ENCODE measurements around the gene SEC14L2.

Gene SEC14L2

GRCh38 chr22:30416403-30416802 lies 19.6 kb downstream of the SEC14L2 start:
- no peaks in the 10 kb centered on the region for H3K27me3 ChIP-seq (replicated peaks; ENCODE audit: control insufficient read depth, insufficient read depth, low read length, poor library complexity, severe bottlenecking)
- no peak overlapping the region for H3K4me3 ChIP-seq (ENCODE audit: insufficient read depth, low read depth, low read length, poor library complexity, severe bottlenecking)
- no peak for DNase-seq
- peaks cover 13% of the 10 kb centered on the region for H3K36me3 ChIP-seq (ENCODE audit: control insufficient read depth, insufficient read depth, low read length)
- no peaks in the 10 kb centered on the region for H3K4me1 ChIP-seq (ENCODE audit: control insufficient read depth, insufficient read depth, low read length, poor library complexity, severe bottlenecking)
- H3K27ac ChIP-seq (ENCODE audit: insufficient read depth, low read length, poor library complexity, severe bottlenecking): no peak overlapping the region
- H3K9me3 ChIP-seq (ENCODE audit: control insufficient read depth, low read length): no peaks in the 10 kb centered on the region

GRCh38 chr22:30416837-30417236 lies 20.0 kb downstream of the SEC14L2 start:
- H3K4me1 ChIP-seq (ENCODE audit: control insufficient read depth, insufficient read depth, low read length, poor library complexity, severe bottlenecking): no peaks in the 10 kb centered on the region
- no peak for DNase-seq
- peaks cover 13% of the 10 kb centered on the region for H3K36me3 ChIP-seq (ENCODE audit: control insufficient read depth, insufficient read depth, low read length)
- H3K27me3 ChIP-seq (replicated peaks; ENCODE audit: control insufficient read depth, insufficient read depth, low read length, poor library complexity, severe bottlenecking): no peaks in the 10 kb centered on the region
- H3K27ac ChIP-seq (ENCODE audit: insufficient read depth, low read length, poor library complexity, severe bottlenecking): no peak overlapping the region
- H3K9me3 ChIP-seq (ENCODE audit: control insufficient read depth, low read length): no peaks in the 10 kb centered on the region
- H3K4me3 ChIP-seq (ENCODE audit: insufficient read depth, low read depth, low read length, poor library complexity, severe bottlenecking): no peak overlapping the region

GRCh38 chr22:30420347-30421125 lies 23.7 kb downstream of the SEC14L2 start:
- H3K27ac ChIP-seq (ENCODE audit: insufficient read depth, low read length, poor library complexity, severe bottlenecking): no peak overlapping the region
- H3K4me3 ChIP-seq (ENCODE audit: insufficient read depth, low read depth, low read length, poor library complexity, severe bottlenecking): no peak overlapping the region
- no peak for DNase-seq
- H3K36me3 ChIP-seq (ENCODE audit: control insufficient read depth, insufficient read depth, low read length): peaks cover 10% of the 10 kb centered on the region
- H3K27me3 ChIP-seq (replicated peaks; ENCODE audit: control insufficient read depth, insufficient read depth, low read length, poor library complexity, severe bottlenecking): no peaks in the 10 kb centered on the region
- peaks cover 28% of the 10 kb centered on the region for H3K4me1 ChIP-seq (ENCODE audit: control insufficient read depth, insufficient read depth, low read length, poor library complexity, severe bottlenecking)
- H3K9me3 ChIP-seq (ENCODE audit: control insufficient read depth, low read length): no peaks in the 10 kb centered on the region

- Histone ChIP-seq H3K4me1 (ENCODE audit: control insufficient read depth, insufficient read depth, low read length, poor library complexity, severe bottlenecking) (peaks cover 38% of the 10 kb centered on the region), H3K27me3 (replicated peaks; ENCODE audit: control insufficient read depth, insufficient read depth, low read length, poor library complexity, severe bottlenecking) (no peaks in the 10 kb centered on the region), H3K36me3 (ENCODE audit: control insufficient read depth, insufficient read depth, low read length) (peaks cover 8% of the 10 kb centered on the region), H3K27ac (ENCODE audit: insufficient read depth, low read length, poor library complexity, severe bottlenecking) (peak overlapping the region; percentile 85), H3K9me3 (ENCODE audit: control insufficient read depth, low read length) (no peaks in the 10 kb centered on the region), H3K4me3 (ENCODE audit: insufficient read depth, low read depth, low read length, poor library complexity, severe bottlenecking) (no peak overlapping the region)
- no peak for DNase-seq
Observed at GRCh38 chr22:30421695-30422480, 25.1 kb downstream of the SEC14L2 start.

GRCh38 chr22:30422481-30423300 lies 25.9 kb downstream of the SEC14L2 start:
- Histone ChIP-seq H3K27ac (ENCODE audit: insufficient read depth, low read length, poor library complexity, severe bottlenecking) (peak overlapping the region; percentile 85), H3K4me1 (ENCODE audit: control insufficient read depth, insufficient read depth, low read length, poor library complexity, severe bottlenecking) (peaks cover 42% of the 10 kb centered on the region), H3K36me3 (ENCODE audit: control insufficient read depth, insufficient read depth, low read length) (peaks cover 8% of the 10 kb centered on the region), H3K27me3 (replicated peaks; ENCODE audit: control insufficient read depth, insufficient read depth, low read length, poor library complexity, severe bottlenecking) (no peaks in the 10 kb centered on the region), H3K4me3 (ENCODE audit: insufficient read depth, low read depth, low read length, poor library complexity, severe bottlenecking) (peak overlapping the region; percentile 59), H3K9me3 (ENCODE audit: control insufficient read depth, low read length) (no peaks in the 10 kb centered on the region)
- peak in 1 of 3 donors; percentile 34 for DNase-seq

GRCh38 chr22:30423301-30423958 lies 26.6 kb downstream of the SEC14L2 start:
- no peaks in the 10 kb centered on the region for H3K9me3 ChIP-seq (ENCODE audit: control insufficient read depth, low read length)
- H3K36me3 ChIP-seq (ENCODE audit: control insufficient read depth, insufficient read depth, low read length): peaks cover 7% of the 10 kb centered on the region
- H3K4me3 ChIP-seq (ENCODE audit: insufficient read depth, low read depth, low read length, poor library complexity, severe bottlenecking): peak overlapping the region; percentile 59
- no peaks in the 10 kb centered on the region for H3K27me3 ChIP-seq (replicated peaks; ENCODE audit: control insufficient read depth, insufficient read depth, low read length, poor library complexity, severe bottlenecking)
- H3K27ac ChIP-seq (ENCODE audit: insufficient read depth, low read length, poor library complexity, severe bottlenecking): peak overlapping the region; percentile 85
- H3K4me1 ChIP-seq (ENCODE audit: control insufficient read depth, insufficient read depth, low read length, poor library complexity, severe bottlenecking): peaks cover 42% of the 10 kb centered on the region
- DNase-seq: peak; percentile 24 to 35 (median 27)

GRCh38 chr22:30423959-30424533 lies 27.2 kb downstream of the SEC14L2 start:
- H3K9me3 ChIP-seq (ENCODE audit: control insufficient read depth, low read length): no peaks in the 10 kb centered on the region
- H3K27me3 ChIP-seq (replicated peaks; ENCODE audit: control insufficient read depth, insufficient read depth, low read length, poor library complexity, severe bottlenecking): no peaks in the 10 kb centered on the region
- peaks cover 42% of the 10 kb centered on the region for H3K4me1 ChIP-seq (ENCODE audit: control insufficient read depth, insufficient read depth, low read length, poor library complexity, severe bottlenecking)
- DNase-seq: peak; percentile 98
- H3K27ac ChIP-seq (ENCODE audit: insufficient read depth, low read length, poor library complexity, severe bottlenecking): peak overlapping the region; percentile 85
- peaks cover 5% of the 10 kb centered on the region for H3K36me3 ChIP-seq (ENCODE audit: control insufficient read depth, insufficient read depth, low read length)
- H3K4me3 ChIP-seq (ENCODE audit: insufficient read depth, low read depth, low read length, poor library complexity, severe bottlenecking): peak overlapping the region; percentile 59

GRCh38 chr22:30424534-30425326 lies 27.9 kb downstream of the SEC14L2 start:
- H3K9me3 ChIP-seq (ENCODE audit: control insufficient read depth, low read length): no peaks in the 10 kb centered on the region
- H3K27ac ChIP-seq (ENCODE audit: insufficient read depth, low read length, poor library complexity, severe bottlenecking): peak overlapping the region; percentile 85
- peaks cover 42% of the 10 kb centered on the region for H3K4me1 ChIP-seq (ENCODE audit: control insufficient read depth, insufficient read depth, low read length, poor library complexity, severe bottlenecking)
- no peaks in the 10 kb centered on the region for H3K27me3 ChIP-seq (replicated peaks; ENCODE audit: control insufficient read depth, insufficient read depth, low read length, poor library complexity, severe bottlenecking)
- no peak for DNase-seq
- peak overlapping the region; percentile 80 for H3K4me3 ChIP-seq (ENCODE audit: insufficient read depth, low read depth, low read length, poor library complexity, severe bottlenecking)
- H3K36me3 ChIP-seq (ENCODE audit: control insufficient read depth, insufficient read depth, low read length): peaks cover 5% of the 10 kb centered on the region

GRCh38 chr22:30425327-30425615 lies 28.5 kb downstream of the SEC14L2 start:
- peaks cover 42% of the 10 kb centered on the region for H3K4me1 ChIP-seq (ENCODE audit: control insufficient read depth, insufficient read depth, low read length, poor library complexity, severe bottlenecking)
- H3K27me3 ChIP-seq (replicated peaks; ENCODE audit: control insufficient read depth, insufficient read depth, low read length, poor library complexity, severe bottlenecking): no peaks in the 10 kb centered on the region
- H3K9me3 ChIP-seq (ENCODE audit: control insufficient read depth, low read length): no peaks in the 10 kb centered on the region
- peaks cover 5% of the 10 kb centered on the region for H3K36me3 ChIP-seq (ENCODE audit: control insufficient read depth, insufficient read depth, low read length)
- H3K4me3 ChIP-seq (ENCODE audit: insufficient read depth, low read depth, low read length, poor library complexity, severe bottlenecking): peak overlapping the region; percentile 80
- DNase-seq: no peak
- peak overlapping the region; percentile 73 for H3K27ac ChIP-seq (ENCODE audit: insufficient read depth, low read length, poor library complexity, severe bottlenecking)

Data from effector memory CD4-positive, alpha-beta T cell (primary cell).